Tibial nerve (tissue), 4 donors: ENCODE results near the gene ANGEL2.

Experiments
- EP300 ChIP-seq, 2 donors: sonication (generic); formaldehyde crosslinking; IDR thresholded peaks; one replicate each; pipeline ENCODE4 v1.6.1; 2017; ENCODE audit warnings: antibody characterized with exemption in 2 of 2, mild to moderate bottlenecking in 1 of 2
- POLR2A ChIP-seq, 2 donors: fragments of 450-650 bp; IDR thresholded peaks; one replicate each; pipeline ENCODE4 v1.6.1; 2017; ENCODE audit warnings: antibody characterized with exemption in 2 of 2, mild to moderate bottlenecking in 2 of 2, moderate library complexity in 2 of 2
- TF ChIP-seq, protein P1 (sequence below), 5 experiments: fragments of 200-600 bp in 3 of 5; fragments of 450-650 bp in 2 of 5; sonication (generic) in 3 of 5; IDR thresholded peaks; one replicate each; pipeline ENCODE4 v1.5.1; 2016 to 2019; ENCODE audit warnings: antibody characterized with exemption in 5 of 5, mild to moderate bottlenecking in 3 of 5, moderate library complexity in 2 of 5

- TF ChIP-seq POLR2A (IDR thresholded peaks at IDR 0.05) (no peak), EP300 (IDR thresholded peaks at IDR 0.05) (no peak)
- TF ChIP-seq, protein P1, sequence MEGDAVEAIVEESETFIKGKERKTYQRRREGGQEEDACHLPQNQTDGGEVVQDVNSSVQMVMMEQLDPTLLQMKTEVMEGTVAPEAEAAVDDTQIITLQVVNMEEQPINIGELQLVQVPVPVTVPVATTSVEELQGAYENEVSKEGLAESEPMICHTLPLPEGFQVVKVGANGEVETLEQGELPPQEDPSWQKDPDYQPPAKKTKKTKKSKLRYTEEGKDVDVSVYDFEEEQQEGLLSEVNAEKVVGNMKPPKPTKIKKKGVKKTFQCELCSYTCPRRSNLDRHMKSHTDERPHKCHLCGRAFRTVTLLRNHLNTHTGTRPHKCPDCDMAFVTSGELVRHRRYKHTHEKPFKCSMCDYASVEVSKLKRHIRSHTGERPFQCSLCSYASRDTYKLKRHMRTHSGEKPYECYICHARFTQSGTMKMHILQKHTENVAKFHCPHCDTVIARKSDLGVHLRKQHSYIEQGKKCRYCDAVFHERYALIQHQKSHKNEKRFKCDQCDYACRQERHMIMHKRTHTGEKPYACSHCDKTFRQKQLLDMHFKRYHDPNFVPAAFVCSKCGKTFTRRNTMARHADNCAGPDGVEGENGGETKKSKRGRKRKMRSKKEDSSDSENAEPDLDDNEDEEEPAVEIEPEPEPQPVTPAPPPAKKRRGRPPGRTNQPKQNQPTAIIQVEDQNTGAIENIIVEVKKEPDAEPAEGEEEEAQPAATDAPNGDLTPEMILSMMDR (IDR thresholded peaks at IDR 0.05), result no peak
Measured at GRCh38 chr1:212982430-212983152, 33.1 kb downstream of the ANGEL2 start.
